HG03565 (cell line): Measurements from ENCODE around the gene NSUN2.

Source experiments
- ATAC-seq: cut with Tn5 transposase; IDR thresholded peaks from one replicate; pipeline ENCODE4 v1.9.1; 2021; ENCODE audit warnings: mild to moderate bottlenecking, moderate library complexity; ENCODE audit not compliant: unreplicated experiment

The NSUN2 gene

DNA sequence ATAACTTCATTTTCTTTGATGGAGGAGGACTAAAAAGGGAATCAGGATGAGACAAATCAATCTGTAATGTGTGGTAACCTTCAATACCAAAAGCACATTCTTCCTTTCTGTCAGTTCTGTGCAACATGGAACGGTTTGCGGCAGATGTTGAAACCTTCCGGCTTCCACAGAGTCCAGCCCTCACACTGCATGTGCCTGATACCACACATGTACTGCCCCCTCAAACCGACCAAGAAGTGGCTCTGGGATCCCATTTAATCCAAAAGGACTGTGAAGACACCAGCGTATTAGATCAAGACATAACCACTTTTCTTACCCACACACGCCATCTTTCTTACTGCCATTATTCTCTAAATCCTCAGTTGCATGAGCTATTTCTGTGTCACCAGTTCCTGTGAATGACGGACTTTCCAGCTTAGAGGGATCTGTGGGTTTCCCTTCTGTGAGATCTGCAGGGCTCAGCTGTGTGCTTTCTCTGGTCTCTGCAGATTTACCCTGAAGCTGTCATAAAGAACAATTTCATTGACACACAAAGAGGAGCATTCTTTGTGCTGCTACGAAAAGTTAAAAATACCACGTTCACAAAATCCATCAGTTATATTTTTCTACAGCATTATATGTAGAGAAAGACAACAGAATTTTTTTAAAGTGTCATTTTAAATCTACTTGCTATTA, 25.8 kb downstream of the NSUN2 start:
- ATAC-seq, result no peak

DNA sequence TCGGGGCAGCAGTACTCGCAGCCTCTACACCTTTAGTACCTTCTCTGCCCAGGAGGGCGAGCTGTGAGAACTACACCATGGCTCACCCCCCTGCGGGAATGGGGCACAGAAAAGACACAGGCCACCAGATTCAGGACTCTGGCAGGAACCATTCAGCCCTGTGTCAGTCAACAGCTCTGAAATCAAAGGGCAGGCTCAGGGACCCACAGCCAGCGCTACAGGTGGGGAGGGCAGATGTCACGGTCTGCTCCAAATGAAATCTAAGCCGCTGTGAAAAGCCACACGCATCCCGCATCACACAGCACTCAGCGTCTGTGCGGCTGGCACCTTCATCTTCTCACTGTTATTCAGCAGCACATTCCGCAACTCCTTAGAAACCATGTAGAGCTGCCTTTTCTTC, 27.9 kb downstream of the NSUN2 start:
- ATAC-seq, result no peak

- ATAC-seq, result no peak
These were observed 28.5 kb downstream of the NSUN2 start for GRCh38 chr5:6604341-6604740.

DNA sequence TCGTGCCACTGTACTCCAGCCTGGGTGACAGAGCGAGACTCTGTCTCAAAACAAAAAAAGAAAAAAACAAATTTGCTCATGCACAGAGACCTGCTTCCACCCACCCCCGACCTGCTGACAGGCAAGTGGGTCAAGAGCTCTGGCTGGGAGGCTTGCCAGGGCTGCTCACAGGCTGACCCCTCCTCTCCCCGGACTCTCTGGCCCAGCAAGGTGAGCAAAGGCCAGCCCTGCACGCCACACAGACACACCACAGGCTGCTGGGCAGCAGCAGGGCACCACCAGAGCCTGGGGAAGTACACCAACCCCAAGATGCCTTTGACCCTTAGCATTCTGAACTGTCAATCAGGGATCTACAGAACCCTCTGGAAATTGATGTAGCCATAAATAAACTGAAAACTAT, 29.2 kb downstream of the NSUN2 start:
- no peak for ATAC-seq

GRCh38 chr5:6602441-6602840, 30.4 kb downstream of the NSUN2 start:
- ATAC-seq, result no peak

- no peak for ATAC-seq
These were observed 31.0 kb downstream of the NSUN2 start for GRCh38 chr5:6601816-6602215.

- ATAC-seq, result no peak
These were observed 31.6 kb downstream of the NSUN2 start for GRCh38 chr5:6601271-6601670.

- ATAC-seq, result no peak
These were observed 33.1 kb downstream of the NSUN2 start for GRCh38 chr5:6599739-6600138.

DNA sequence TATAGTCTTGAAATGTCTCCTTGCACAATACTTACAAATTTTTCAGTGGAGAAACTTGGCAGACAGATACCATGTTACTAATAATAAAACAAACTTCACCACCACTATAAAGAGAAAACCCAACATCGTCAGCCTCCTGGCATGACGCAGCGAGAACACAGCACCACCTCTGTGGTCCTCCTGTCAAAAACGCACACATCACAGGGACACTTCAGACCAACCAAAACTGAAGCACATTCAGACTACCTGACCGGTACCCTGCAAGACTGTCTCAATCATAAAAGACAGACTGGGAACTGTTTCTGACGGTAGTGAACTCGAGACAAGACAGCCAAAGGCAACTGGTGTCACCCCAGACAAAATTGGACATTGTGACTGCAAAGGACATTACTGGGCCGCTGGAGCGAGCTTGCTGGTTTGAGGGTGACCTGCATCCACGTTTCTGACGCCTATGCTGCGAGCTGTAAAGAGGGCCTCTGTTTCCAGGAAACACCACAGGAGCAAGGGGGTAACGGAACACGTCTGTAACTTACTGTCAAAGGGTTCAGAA, 34.4 kb downstream of the NSUN2 start:
- no peak for ATAC-seq

DNA sequence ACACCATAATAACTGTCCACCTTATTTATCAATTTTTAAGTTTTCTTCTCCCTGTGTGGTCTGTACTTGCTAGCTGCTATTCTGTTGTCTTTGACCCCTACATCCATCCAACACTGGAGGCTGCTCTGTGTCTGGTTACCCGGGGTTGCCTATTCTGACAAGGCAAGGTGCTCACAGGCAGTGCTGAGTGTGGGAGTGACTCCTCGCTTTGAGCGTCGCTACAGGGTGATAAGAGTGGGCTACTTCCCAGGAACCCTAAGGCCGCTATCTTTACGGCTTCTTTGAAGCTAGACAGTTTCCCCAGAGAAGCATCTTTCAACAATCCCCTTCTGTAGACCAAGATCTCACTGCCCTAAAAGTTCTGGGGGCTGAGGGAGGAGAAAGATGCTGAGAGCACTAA, 35.3 kb downstream of the NSUN2 start:
- no peak for ATAC-seq

DNA sequence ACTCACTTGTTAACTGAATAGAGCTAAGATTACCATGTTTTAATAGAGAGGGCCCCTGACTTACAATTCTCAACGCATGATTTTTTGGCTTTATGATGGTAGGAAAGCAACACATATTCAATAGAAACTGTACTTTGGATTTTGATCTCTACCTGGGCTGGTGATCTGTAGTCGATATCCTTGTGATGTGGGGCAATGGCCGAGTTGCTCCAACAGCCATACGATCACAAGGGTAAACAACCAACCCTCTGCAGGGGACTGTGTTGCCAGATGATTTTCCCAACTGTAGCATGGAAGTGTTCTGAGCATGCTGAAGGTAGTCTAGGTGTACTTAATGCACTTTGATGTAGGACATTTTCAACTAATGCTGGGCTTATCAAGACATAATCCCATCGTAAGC, 36.5 kb downstream of the NSUN2 start:
- no peak for ATAC-seq

GRCh38 chr5:6595405-6595804, 37.4 kb downstream of the NSUN2 start:
- ATAC-seq, result no peak

DNA sequence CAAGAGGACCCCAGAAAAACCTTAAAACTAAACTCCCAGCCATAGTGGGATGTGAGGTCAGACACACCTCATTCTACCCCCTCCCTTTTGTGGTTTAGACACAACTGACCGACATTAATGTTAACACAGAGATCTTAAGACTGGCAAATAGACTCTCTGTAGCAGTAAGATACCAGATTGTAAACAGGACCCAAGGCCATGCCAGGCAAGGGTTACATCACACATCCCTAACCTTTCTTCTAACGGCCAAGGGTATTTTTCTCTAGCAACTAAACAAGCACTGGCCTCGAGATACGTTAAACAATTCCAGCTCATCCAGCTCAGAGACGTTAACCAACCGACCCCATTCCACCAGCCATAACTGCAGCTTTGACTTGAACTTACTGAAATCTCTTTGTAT, 38.8 kb downstream of the NSUN2 start:
- ATAC-seq, result no peak

GRCh38 chr5:6593148-6594016, 39.5 kb downstream of the NSUN2 start:
- no peak for ATAC-seq

DNA sequence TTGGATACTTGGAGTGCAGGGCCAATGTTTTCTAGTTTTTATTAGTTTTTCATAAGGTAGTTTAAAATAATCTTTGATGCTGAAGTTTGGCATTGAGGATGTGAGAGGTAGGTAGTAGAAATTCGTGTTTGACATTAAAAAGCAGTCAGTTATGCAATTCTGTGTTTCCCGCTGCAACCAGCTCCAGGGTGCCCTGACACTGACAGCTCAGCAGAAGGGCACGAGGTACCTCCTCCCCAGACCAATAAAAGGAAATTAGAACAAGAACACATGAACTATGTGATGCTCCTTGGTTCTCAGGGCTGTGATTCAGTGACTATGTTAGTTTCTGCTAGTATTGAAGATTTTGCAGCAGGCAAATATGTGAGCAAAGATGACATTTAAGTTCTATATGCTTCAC, 40.2 kb downstream of the NSUN2 start:
- no peak for ATAC-seq

GRCh38 chr5:6591671-6592288, 41.1 kb downstream of the NSUN2 start:
- ATAC-seq, result no peak

GRCh38 chr5:6590581-6590980, 42.3 kb downstream of the NSUN2 start:
- no peak for ATAC-seq

DNA sequence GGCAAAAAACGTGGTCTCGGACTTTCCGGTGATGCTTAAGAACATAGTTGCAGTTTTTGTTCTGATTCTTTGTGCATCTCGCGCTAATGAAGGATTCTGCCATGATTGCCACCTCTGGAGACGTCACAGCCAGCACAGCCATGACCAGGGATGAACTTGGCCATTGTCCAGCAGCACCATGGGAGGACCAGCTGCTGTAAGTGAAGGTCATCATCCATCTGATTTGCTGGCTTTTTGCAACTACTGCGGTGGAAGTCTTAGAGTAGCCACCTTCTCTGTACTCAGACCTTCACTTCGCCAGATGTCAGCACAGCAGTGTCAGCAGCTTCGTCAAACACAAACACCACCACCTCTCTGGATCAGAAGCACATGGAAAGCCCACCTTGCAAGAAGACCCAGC, 45.7 kb downstream of the NSUN2 start:
- ATAC-seq, result no peak

GRCh38 chr5:6586647-6587042, 46.2 kb downstream of the NSUN2 start:
- ATAC-seq, result no peak

GRCh38 chr5:6585939-6586646, 46.8 kb downstream of the NSUN2 start:
- no peak for ATAC-seq

DNA sequence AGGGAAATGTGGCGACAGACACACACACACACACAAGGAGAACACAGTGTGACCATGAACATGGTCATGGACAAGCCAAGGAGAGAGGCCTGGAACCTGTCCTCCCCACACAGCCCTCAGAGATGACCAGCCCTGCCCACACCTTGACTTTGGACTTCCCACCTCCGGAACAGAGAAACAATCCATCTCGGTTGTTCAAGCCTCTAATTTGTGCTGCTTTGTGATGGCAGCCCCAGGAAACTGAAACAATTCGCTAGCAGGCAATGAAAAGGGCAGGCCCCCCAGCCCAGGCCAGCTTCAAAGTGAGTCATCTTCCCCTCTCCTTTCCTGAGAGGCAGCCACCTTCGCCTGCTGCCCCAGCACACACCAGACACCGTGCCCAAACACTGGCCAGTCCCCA, 47.7 kb downstream of the NSUN2 start:
- no peak for ATAC-seq
